Testis (tissue), 3 donors: Measurements from ENCODE around the gene DGAT2. TPM values are rescaled to one million over a fixed set of nuclear protein-coding genes. Genes with fewer than 3 reads are reported as not detected.

Experiments used
- DNase-seq: peaks from one replicate; pipeline ENCODE4 v3.0.0-alpha.2; 2019
- H3K27ac ChIP-seq, 2 donors: fragments of 200-600 bp; sonication (generic); one replicate each; pipeline ENCODE4 v1.5.1; 2019
- H3K27me3 ChIP-seq: fragments of 200-600 bp; sonication (generic); one replicate; pipeline ENCODE4 v1.5.1; 2019
- H3K36me3 ChIP-seq: fragments of 200-600 bp; sonication (generic); one replicate; pipeline ENCODE4 v1.5.1; 2017; ENCODE audit warnings: low read depth; ENCODE audit errors: missing control alignments
- H3K4me1 ChIP-seq: fragments of 200-600 bp; sonication (generic); one replicate; pipeline ENCODE4 v1.5.1; 2019
- H3K4me3 ChIP-seq, 2 donors: fragments of 200-600 bp; sonication (generic); one replicate each; pipeline ENCODE4 v1.5.1; 2017 to 2019
- H3K9me3 ChIP-seq: fragments of 200-600 bp; sonication (generic); one replicate; pipeline ENCODE4 v1.5.1; 2017
- POLR2A ChIP-seq: fragments of 450-650 bp; IDR thresholded peaks from one replicate; pipeline ENCODE4 v1.6.1; 2017; ENCODE audit warnings: antibody characterized with exemption, mild to moderate bottlenecking, moderate library complexity
- WGBS, 2 donors: methylation state at CpG; one replicate each; pipeline ENCODE4 v1.1.5; 2018; 5-methylcytosine and 5-hydroxymethylcytosine counted together
- intact Hi-C: fragments of 100-400 bp; cut with DNase I; formaldehyde crosslinking; loops from one replicate; pipeline ENCODE4 v1.15.1; 2023; ENCODE audit warnings: low total_unique reads
- polyA plus RNA-seq: library from polyadenylated mRNA; stranded (reverse); fragments of 350-450 nt; fragmentation: Illumina TruSeq; extraction: RNeasy Lipid Tissue Mini Kit (QIAGEN cat#74804); gene quantifications from one replicate; pipeline ENCODE4 v1.2.3, GENCODE V29; 2014; ENCODE audit warnings: low read depth, low replicate concordance; ENCODE audit not compliant: insufficient read depth
- total RNA-seq, 2 donors: library from RNA; depleted of rRNA; stranded (reverse); fragments of >200 nt; gene quantifications; one replicate each; pipeline ENCODE4 v1.2.3, GENCODE V29; 2016
- TF ChIP-seq, protein P1 (sequence below), 3 experiments: fragments of 450-650 bp in 2 of 3; fragments of 200-600 bp in 1 of 3; sonication (generic) in 1 of 3; IDR thresholded peaks; one replicate each; pipeline ENCODE4 v1.5.1; 2016 to 2019; ENCODE audit warnings: antibody characterized with exemption in 3 of 3, mild to moderate bottlenecking in 2 of 3, moderate library complexity in 1 of 3

The DGAT2 gene
- total and polyA plus RNA-seq, 3 donors from 2014 or later = 40.9 to 77.6 (median 54.6) TPM

DNA sequence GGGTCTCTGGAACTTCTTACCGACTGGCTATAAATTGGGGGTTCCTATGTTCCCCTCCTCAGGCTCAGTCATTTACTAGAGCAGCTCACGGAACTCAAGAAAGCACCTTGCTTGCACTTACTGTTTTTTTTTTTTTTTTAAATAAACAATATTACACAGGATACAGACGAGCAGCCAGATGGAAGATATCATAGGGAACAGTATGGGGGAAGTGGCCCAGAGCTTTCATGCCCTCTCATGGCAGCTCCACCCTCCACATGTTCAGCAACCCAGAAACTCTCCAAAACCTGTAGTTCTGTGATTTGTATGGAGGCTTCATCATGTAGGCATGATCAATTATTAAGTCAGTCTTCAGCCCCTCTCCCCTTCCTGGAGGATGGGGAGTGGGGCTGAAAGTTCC is 54.0 kb downstream of the DGAT2 start:
- intact Hi-C loops = no loop called here
- TF ChIP-seq, protein P1, sequence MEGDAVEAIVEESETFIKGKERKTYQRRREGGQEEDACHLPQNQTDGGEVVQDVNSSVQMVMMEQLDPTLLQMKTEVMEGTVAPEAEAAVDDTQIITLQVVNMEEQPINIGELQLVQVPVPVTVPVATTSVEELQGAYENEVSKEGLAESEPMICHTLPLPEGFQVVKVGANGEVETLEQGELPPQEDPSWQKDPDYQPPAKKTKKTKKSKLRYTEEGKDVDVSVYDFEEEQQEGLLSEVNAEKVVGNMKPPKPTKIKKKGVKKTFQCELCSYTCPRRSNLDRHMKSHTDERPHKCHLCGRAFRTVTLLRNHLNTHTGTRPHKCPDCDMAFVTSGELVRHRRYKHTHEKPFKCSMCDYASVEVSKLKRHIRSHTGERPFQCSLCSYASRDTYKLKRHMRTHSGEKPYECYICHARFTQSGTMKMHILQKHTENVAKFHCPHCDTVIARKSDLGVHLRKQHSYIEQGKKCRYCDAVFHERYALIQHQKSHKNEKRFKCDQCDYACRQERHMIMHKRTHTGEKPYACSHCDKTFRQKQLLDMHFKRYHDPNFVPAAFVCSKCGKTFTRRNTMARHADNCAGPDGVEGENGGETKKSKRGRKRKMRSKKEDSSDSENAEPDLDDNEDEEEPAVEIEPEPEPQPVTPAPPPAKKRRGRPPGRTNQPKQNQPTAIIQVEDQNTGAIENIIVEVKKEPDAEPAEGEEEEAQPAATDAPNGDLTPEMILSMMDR (IDR thresholded peaks at IDR 0.05) = no peak
- TF ChIP-seq POLR2A = no peak
- WGBS, 2 donors = 86 to 89% methylated on average over 3 of the region's 3 CpGs

DNA sequence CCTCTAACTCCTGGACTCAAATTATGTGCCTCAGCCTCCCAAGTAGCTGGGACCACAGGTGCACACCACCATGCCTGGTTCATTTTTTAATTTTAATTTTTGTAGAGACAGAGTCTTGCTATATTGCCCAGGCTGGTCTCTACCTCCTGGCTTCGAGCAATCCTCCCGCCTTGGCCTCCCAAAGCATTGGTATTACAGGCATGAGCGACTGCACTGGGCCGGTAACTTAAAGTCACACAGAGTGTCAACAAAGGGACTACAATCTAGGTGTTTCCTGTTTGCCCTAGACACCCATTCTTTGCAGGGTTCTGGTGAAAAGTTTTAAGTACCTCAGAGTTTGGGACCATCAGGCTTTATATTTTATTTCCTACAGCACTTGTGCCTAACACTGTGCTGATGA is 54.8 kb downstream of the DGAT2 start:
- Histone ChIP-seq H3K4me1 (peaks cover 6% of the 10 kb centered on the region), H3K27me3 (no peaks in the 10 kb centered on the region), H3K27ac (peak overlapping the region in 1 of 2 donors; percentile 16), H3K9me3 (no peaks in the 10 kb centered on the region), H3K4me3 (no peak overlapping the region), H3K36me3 (no peaks in the 10 kb centered on the region)
- intact Hi-C loops = no loop called here
- no peak for DNase-seq
- TF ChIP-seq POLR2A = no peak
- TF ChIP-seq, protein P1 (IDR thresholded peaks at IDR 0.05) = no peak
- WGBS, 2 donors = 90 to 93% methylated on average over 4 of the region's 4 CpGs

More for the DNA sequence above, 54.0 kb downstream of the DGAT2 start:
- Histone ChIP-seq H3K27ac (no peak overlapping the region), H3K36me3 (no peaks in the 10 kb centered on the region), H3K4me3 (no peak overlapping the region), H3K27me3 (no peaks in the 10 kb centered on the region), H3K9me3 (no peaks in the 10 kb centered on the region), H3K4me1 (peaks cover 6% of the 10 kb centered on the region)
- no peak for DNase-seq

DNA sequence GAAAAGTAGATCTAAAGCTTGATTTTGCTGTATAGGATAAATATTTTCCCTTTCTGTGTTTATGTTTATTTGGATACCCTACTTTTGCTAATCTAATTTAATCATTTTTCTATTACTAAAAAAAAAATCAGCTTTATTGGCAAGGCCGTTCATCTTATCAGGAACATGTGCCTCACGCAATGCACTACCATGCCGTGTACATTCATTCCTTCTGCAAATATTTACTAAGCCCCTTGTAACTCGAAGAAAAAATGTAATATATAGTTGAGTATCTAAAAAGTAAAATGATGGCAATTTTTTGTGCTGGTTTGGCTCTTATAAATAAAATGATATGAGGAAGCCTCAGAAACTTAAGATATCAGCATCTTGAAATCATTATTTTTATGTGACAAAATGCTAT is 55.4 kb downstream of the DGAT2 start:
- no peaks in the 10 kb centered on the region for H3K9me3 ChIP-seq
- TF ChIP-seq, protein P1 (IDR thresholded peaks at IDR 0.05) = no peak
- no peak for TF ChIP-seq POLR2A
- peaks cover 6% of the 10 kb centered on the region for H3K4me1 ChIP-seq

DNA sequence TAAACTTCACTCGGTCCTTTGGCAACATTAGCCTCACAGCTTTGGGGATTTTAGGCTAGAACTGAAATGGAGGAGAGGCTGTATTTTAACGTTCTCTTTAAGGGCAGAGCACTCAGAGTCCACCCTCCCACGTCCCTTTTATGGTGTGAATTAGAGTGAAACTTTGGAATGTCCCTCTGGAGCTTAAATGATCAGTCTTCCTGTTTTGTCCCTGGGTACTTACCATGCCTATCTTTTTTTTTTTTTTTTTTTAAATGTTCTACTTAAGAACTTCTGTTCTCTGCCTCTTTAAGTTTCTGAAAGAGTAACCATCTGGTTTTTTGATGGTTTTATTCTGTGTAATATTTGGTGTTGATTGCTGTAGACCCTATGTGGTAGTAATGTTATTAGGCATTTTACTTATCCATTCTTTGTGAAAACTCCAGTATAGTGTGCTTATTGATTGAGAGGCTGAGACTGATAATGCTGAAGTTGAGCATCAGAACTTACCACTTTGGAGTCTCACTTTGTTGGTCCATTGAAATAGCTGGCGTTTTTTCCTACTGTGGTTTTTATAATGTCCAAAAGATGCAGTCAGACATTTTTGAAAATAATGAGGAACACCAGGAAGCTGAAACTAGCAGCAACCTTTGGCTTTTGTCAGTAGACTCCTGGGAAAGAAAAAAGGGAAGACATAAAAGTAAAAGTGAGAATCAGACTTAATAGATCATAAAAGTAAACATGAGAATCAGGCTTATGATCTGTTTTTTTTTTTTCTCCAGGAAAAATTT is 58.1 kb downstream of the DGAT2 start:
- intact Hi-C loops = no loop called here
- peaks cover 6% of the 10 kb centered on the region for H3K4me1 ChIP-seq
- no peak for DNase-seq

More for the DNA sequence above, 55.4 kb downstream of the DGAT2 start:
- no peak overlapping the region for H3K4me3 ChIP-seq
- H3K36me3 ChIP-seq = no peaks in the 10 kb centered on the region
- no peak for DNase-seq
- intact Hi-C loops = no loop called here
- H3K27me3 ChIP-seq = no peaks in the 10 kb centered on the region
- H3K27ac ChIP-seq = peak overlapping the region in 1 of 2 donors; percentile 28
- 41 to 59% methylated on average over 4 of the region's 4 CpGs for WGBS, 2 donors

More for the DNA sequence above, 58.1 kb downstream of the DGAT2 start:
- TF ChIP-seq, protein P1 (IDR thresholded peaks at IDR 0.05) = no peak
- Histone ChIP-seq H3K27ac (peak overlapping the region; percentile 39 to 69), H3K36me3 (no peaks in the 10 kb centered on the region), H3K9me3 (no peaks in the 10 kb centered on the region), H3K4me3 (no peak overlapping the region), H3K27me3 (no peaks in the 10 kb centered on the region)
- 22 to 24% methylated on average over 4 of the region's 4 CpGs for WGBS, 2 donors
